Muscle layer of duodenum (tissue), 2 donors: ENCODE measurements around the gene RPS15.

Source experiments
- H3K27ac ChIP-seq: one replicate; pipeline ENCODE4 v1.7.0; 2013; ENCODE audit warnings: mild to moderate bottlenecking, low read length
- H3K27me3 ChIP-seq: one replicate; pipeline ENCODE4 v1.7.0; 2013; ENCODE audit warnings: low read depth, mild to moderate bottlenecking, control low read depth, low read length
- H3K36me3 ChIP-seq, 2 donors: one replicate each; pipeline ENCODE4 v1.7.0; 2013; ENCODE audit warnings: low read length in 2 of 2, control low read depth in 1 of 2, mild to moderate bottlenecking in 1 of 2; ENCODE audit not compliant: insufficient read depth in 2 of 2, control insufficient read depth in 1 of 2
- H3K4me1 ChIP-seq, 2 donors: one replicate each; pipeline ENCODE4 v1.7.0; 2013; ENCODE audit warnings: low read length in 2 of 2, mild to moderate bottlenecking in 2 of 2, control low read depth in 1 of 2, moderate library complexity in 1 of 2; ENCODE audit not compliant: insufficient read depth in 2 of 2, control insufficient read depth in 1 of 2
- H3K4me3 ChIP-seq, 2 donors: one replicate each; pipeline ENCODE4 v1.7.0; 2013; ENCODE audit warnings: low read length in 2 of 2, low read depth in 1 of 2, mild to moderate bottlenecking in 1 of 2
- H3K9me3 ChIP-seq, 2 donors: one replicate each; pipeline ENCODE4 v1.7.0; 2013; ENCODE audit warnings: low read length in 2 of 2, control low read depth in 1 of 2, mild to moderate bottlenecking in 1 of 2; ENCODE audit not compliant: control insufficient read depth in 1 of 2
- donor health status: healthy.

Gene RPS15

GRCh38 chr19:1422360-1422759, 15.8 kb upstream of the RPS15 start:
- no peak overlapping the region for H3K27ac ChIP-seq
- H3K27me3 ChIP-seq = no peaks in the 10 kb centered on the region
- H3K4me1 ChIP-seq = peaks cover 0 to 10% of the 10 kb centered on the region in 2 donors
- H3K4me3 ChIP-seq = no peak overlapping the region
- H3K36me3 ChIP-seq = peaks cover 39 to 89% of the 10 kb centered on the region in 2 donors
- no peaks in the 10 kb centered on the region for H3K9me3 ChIP-seq

GRCh38 chr19:1422943-1423342, 15.3 kb upstream of the RPS15 start:
- Histone ChIP-seq H3K9me3 (no peaks in the 10 kb centered on the region), H3K27ac (no peak overlapping the region), H3K4me3 (no peak overlapping the region), H3K4me1 (peaks cover 0 to 5% of the 10 kb centered on the region in 2 donors), H3K36me3 (peaks cover 39 to 91% of the 10 kb centered on the region in 2 donors), H3K27me3 (no peaks in the 10 kb centered on the region)

DNA sequence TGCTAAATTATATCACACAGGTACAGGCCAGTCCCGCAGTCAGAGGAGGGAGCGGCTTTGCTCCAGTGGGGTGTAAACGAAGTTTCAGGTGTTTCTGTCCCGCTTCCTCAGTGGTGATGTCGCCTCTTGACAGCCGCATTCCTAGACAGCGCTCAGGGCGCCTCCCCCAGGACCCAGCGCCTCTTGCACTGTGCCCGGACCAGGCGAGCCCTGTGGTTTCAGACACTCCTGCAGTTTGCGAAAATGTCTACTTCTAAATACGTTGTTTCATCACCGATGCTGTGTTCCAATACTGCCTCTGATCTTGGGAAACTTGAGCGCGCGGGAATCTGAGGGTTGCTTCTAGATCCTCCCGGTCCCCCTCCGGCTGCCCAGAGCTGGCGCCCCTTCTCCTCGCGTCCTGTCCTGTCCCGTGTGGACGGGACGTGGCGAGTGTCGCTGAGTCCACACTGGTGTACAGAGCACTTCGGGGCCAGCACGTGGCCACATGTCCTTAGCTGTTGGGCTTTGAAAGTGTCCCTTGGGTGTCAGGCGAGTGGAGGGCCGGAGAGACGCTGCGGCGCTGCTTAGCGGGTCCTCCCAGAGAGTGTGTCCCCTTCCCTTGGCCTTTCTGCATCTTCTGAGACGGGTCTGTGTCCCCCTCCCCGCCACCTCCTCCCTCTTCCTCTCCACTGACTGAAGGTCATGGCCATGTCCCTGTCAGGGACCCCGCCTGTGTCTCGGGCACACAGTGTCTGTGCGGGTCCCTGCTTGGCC, 14.6 kb upstream of the RPS15 start:
- Histone ChIP-seq H3K36me3 (peaks cover 39 to 93% of the 10 kb centered on the region in 2 donors), H3K27ac (no peak overlapping the region), H3K27me3 (no peaks in the 10 kb centered on the region), H3K4me3 (no peak overlapping the region), H3K9me3 (no peaks in the 10 kb centered on the region), H3K4me1 (no peaks in the 10 kb centered on the region)

GRCh38 chr19:1424192-1424955, 13.8 kb upstream of the RPS15 start:
- Histone ChIP-seq H3K9me3 (no peaks in the 10 kb centered on the region), H3K4me1 (no peaks in the 10 kb centered on the region), H3K27me3 (no peaks in the 10 kb centered on the region), H3K36me3 (peaks cover 39 to 93% of the 10 kb centered on the region in 2 donors), H3K27ac (no peak overlapping the region), H3K4me3 (no peak overlapping the region)

GRCh38 chr19:1425102-1425837, 12.9 kb upstream of the RPS15 start:
- Histone ChIP-seq H3K9me3 (no peaks in the 10 kb centered on the region), H3K4me1 (no peaks in the 10 kb centered on the region), H3K27ac (no peak overlapping the region), H3K27me3 (no peaks in the 10 kb centered on the region), H3K4me3 (no peak overlapping the region), H3K36me3 (peaks cover 39 to 96% of the 10 kb centered on the region in 2 donors)

DNA sequence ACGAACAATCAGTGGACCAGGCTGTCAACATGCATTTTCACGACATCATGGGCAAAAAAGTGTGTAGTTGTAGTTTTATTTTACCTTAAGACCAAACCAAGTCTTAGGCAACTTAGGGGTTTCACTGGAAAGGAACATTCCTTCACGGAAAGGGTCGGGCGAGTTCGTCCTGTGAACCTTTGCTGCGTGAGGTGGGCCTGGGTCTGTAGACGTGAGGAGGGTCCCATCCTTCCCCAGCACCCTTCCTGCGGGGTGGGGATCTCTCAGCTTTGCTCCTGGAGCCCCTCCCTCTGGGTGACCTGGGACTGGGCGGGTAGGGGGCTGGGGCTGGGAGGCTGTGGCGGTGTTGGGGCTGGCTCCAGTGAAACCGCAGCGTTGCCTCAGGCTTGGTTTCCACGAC, 12.3 kb upstream of the RPS15 start:
- no peaks in the 10 kb centered on the region for H3K4me1 ChIP-seq
- no peaks in the 10 kb centered on the region for H3K9me3 ChIP-seq
- H3K36me3 ChIP-seq = peaks cover 35 to 92% of the 10 kb centered on the region in 2 donors
- no peak overlapping the region for H3K27ac ChIP-seq
- H3K4me3 ChIP-seq = no peak overlapping the region
- H3K27me3 ChIP-seq = no peaks in the 10 kb centered on the region

DNA sequence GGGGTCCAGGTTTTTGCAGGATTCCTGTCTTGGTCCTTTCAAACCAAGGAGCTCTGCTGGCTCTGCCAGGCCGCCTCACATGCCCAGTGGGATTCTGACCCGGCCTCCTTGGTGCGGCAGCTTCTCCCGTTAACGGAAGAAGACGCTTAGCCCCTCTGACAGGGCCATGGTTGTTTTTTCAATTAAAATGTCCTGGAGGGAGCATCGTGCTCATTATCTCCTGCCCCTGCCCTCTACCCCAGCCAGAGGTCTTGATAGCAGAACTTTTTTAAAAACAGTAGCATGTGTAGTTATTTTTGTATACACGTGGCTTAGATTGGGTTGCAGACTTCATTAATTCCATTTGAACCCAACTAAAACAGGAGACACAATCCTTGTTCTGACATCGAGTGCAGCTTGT, 11.5 kb upstream of the RPS15 start:
- H3K36me3 ChIP-seq = peaks cover 34 to 88% of the 10 kb centered on the region in 2 donors
- no peaks in the 10 kb centered on the region for H3K9me3 ChIP-seq
- H3K4me3 ChIP-seq = no peak overlapping the region
- no peaks in the 10 kb centered on the region for H3K27me3 ChIP-seq
- H3K4me1 ChIP-seq = no peaks in the 10 kb centered on the region
- H3K27ac ChIP-seq = no peak overlapping the region

GRCh38 chr19:1427221-1427920, 10.8 kb upstream of the RPS15 start:
- Histone ChIP-seq H3K27ac (no peak overlapping the region), H3K27me3 (no peaks in the 10 kb centered on the region), H3K36me3 (peaks cover 33 to 88% of the 10 kb centered on the region in 2 donors), H3K9me3 (no peaks in the 10 kb centered on the region), H3K4me1 (no peaks in the 10 kb centered on the region), H3K4me3 (no peak overlapping the region)

GRCh38 chr19:1428738-1429391, 9.3 kb upstream of the RPS15 start:
- H3K27me3 ChIP-seq = no peaks in the 10 kb centered on the region
- H3K4me3 ChIP-seq = no peak overlapping the region
- no peaks in the 10 kb centered on the region for H3K9me3 ChIP-seq
- H3K4me1 ChIP-seq = no peaks in the 10 kb centered on the region
- H3K36me3 ChIP-seq = peaks cover 35 to 88% of the 10 kb centered on the region in 2 donors
- no peak overlapping the region for H3K27ac ChIP-seq

GRCh38 chr19:1429750-1430149, 8.4 kb upstream of the RPS15 start:
- Histone ChIP-seq H3K9me3 (no peaks in the 10 kb centered on the region), H3K4me1 (no peaks in the 10 kb centered on the region), H3K4me3 (no peak overlapping the region), H3K27ac (no peak overlapping the region), H3K36me3 (peaks cover 33 to 90% of the 10 kb centered on the region in 2 donors), H3K27me3 (no peaks in the 10 kb centered on the region)
